GM19463 (cell line): ENCODE measurements around the gene IL15.

Experiments used
- ATAC-seq: cut with Tn5 transposase; IDR thresholded peaks from one replicate; pipeline ENCODE4 v1.9.1; 2021; ENCODE audit warnings: mild to moderate bottlenecking, moderate library complexity; ENCODE audit not compliant: unreplicated experiment

IL15 gene

DNA sequence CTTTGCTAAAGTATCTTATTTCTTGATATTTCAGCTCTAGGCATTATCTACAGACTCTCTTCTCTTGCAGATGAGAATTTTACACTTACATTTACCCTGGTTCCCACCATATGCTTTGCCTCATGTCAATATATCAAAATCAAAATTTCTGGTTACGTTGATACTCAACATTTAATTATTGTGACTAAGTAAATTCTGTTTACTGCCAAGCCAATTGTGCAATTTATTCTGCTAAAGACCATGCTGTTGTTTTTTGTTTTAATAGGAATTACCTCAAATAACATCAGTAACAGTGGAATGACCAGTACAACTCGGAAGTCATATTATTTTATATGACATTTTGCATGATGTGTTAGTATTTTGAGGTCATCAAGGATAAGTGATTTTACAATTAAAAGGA, 125.5 kb downstream of the IL15 start:
- no peak for ATAC-seq

DNA sequence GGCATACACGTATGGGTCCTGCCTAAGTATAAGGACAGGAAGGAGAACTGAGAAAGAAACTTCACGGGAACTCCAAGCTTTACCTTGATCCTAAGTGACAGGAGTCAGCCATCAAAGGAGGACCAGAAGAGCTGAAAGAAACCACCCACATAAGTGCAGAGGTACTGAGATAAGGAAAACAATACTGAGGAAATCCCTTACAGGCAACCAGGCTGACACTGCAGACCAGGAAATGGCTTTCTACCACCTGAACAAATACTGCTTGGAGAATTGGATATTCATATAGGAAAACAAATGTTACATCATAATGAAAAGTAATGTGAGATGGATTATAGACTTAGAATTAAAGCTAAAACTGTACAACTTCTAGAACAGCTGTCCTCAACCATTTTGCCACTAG, 127.0 kb downstream of the IL15 start:
- ATAC-seq: no peak

DNA sequence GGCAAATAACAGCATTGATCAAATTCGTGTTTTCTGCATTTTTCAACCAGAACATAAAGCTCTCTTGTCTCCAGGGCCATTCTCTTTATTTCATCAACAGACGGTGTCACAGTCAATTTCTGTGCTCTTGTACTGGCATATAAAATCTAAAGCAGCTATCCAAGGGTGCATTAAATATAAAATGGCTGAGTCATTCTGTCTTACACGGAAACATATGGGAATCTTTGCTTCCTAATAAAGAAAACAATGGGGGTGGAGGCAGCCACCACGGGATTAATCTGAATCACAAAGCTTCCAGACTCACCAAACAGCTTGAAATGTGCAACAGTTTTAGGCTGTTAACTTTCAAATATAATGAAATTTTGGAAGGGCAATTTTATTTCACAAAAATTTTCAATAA, 132.6 kb downstream of the IL15 start:
- ATAC-seq: no peak

DNA sequence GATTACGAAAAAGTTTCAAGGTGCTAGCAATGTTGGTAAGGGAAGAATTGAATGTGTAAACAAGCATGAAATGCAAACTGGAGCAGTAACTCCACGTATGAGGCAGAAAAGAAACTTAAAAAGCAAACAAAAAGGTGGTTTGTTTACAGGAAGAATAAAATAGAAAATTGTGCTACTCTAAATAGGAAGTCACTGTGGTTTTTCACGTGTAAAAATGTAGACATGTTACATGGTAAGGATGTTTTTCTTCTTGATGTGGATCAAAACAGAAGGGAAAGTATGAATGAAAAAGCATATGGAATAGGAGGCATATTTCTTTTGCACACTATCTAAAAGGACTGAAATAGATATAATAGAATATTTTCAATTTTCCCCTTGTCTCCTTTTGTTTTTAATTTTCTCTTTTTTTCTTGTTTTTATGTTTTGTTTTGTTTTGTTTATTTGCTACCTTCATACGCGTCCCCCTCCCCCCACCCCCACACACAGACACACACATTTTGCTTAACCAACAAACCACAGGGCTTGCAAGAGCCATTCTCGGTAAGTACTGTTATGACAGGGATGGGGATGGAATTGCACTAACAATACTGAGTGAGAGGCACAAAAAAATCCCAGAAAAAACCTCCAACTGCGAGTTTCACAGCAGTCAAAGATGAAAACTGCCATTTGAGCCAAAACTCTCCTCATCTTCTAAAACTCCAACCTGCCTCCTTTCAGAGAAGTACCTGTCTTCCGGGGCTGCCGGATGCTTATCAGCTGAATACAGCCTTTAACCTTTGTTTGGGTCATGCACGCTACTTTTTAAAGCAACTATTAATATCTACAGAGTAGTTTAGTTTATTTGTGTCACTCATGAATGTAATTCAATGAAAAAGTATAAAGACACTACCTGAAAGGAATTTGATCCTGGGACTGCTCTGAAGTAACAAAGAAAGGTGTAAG, 135.8 kb downstream of the IL15 start:
- no peak for ATAC-seq

DNA sequence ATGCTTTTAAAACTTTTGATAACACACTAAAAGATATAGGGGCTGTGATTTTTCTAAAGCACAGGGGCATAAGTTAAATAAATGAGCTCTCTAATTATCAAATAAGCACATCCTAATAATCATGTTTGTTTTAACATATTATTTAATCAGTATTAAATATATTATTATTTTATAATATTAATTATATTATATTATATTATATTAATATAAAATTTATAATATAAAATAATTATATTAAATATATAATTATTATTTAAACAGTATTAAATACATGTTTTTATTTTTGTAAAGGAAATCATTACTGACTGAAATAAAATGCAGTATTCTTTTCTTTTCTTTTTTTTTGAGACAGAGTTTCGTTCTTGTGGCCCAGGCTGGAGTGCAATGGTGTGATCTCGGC, 136.5 kb downstream of the IL15 start:
- no peak for ATAC-seq

DNA sequence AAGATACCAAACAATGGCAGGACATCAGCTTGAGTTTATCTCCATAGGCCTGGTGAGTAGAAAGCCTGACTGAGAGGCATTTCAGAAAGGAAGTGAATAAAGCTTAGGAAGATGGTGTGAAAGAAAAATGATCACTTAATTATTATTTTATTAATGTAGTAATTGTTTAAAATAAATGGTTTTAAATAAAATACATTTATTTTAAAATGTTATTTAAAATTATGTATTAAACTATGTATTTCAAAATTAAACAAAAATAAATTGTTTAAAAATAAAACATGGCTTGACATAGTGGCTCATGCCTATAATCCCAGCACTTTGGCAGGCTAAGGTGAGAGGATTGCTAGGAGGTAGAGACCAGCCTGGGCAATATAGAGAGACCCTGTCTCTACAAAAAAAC, 145.8 kb downstream of the IL15 start:
- no peak for ATAC-seq
